ENCODE data around the gene IHH. TPM values are rescaled to one million over a fixed set of nuclear protein-coding genes. Genes with fewer than 3 reads are reported as not detected.

Gene IHH
- total RNA-seq, 2 donors from 2014 or later = 3.2 to 9.6 TPM

DNA sequence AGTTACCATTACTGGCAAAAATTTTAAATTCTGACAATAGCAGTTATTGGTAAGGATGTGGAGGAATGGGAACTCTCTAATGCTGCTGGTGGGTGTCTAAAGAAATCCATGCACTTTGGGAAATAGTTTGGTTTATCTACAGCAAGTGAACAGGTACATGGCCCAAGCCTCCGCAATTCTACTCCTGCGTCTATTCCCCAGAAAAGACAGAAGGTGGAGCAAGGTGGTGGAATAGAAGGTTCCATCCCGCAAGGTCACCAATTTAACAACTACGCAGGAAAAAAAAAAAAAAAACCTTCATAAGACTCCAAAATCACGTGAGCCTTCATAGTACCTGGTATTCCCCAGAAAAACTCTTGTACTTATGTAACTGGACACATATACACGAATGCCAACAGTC lies 25.9 kb downstream of the IHH start:
- H3K9me3 ChIP-seq = no peaks in the 10 kb centered on the region
- intact Hi-C loops (cut with DNase I) = no loop called here
- H3K4me3 ChIP-seq = no peak overlapping the region
- H3K27ac ChIP-seq = no peak overlapping the region
- WGBS = 47% methylated on average over 6 of the region's 6 CpGs
- H3K36me3 ChIP-seq = no peaks in the 10 kb centered on the region
- H3K4me1 ChIP-seq (replicated peaks) = no peaks in the 10 kb centered on the region
- DNase-seq (ENCODE audit: low spot score) = no peak
- no peak for TF ChIP-seq POLR2AphosphoS5 (IDR thresholded peaks at IDR 0.05)
- no peak for TF ChIP-seq POLR2A (IDR thresholded peaks at IDR 0.05)
- TF ChIP-seq, protein P1, sequence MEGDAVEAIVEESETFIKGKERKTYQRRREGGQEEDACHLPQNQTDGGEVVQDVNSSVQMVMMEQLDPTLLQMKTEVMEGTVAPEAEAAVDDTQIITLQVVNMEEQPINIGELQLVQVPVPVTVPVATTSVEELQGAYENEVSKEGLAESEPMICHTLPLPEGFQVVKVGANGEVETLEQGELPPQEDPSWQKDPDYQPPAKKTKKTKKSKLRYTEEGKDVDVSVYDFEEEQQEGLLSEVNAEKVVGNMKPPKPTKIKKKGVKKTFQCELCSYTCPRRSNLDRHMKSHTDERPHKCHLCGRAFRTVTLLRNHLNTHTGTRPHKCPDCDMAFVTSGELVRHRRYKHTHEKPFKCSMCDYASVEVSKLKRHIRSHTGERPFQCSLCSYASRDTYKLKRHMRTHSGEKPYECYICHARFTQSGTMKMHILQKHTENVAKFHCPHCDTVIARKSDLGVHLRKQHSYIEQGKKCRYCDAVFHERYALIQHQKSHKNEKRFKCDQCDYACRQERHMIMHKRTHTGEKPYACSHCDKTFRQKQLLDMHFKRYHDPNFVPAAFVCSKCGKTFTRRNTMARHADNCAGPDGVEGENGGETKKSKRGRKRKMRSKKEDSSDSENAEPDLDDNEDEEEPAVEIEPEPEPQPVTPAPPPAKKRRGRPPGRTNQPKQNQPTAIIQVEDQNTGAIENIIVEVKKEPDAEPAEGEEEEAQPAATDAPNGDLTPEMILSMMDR (IDR thresholded peaks at IDR 0.05) = no peak
- H3K27me3 ChIP-seq (replicated peaks; ENCODE audit: insufficient read depth) = no peaks in the 10 kb centered on the region

DNA sequence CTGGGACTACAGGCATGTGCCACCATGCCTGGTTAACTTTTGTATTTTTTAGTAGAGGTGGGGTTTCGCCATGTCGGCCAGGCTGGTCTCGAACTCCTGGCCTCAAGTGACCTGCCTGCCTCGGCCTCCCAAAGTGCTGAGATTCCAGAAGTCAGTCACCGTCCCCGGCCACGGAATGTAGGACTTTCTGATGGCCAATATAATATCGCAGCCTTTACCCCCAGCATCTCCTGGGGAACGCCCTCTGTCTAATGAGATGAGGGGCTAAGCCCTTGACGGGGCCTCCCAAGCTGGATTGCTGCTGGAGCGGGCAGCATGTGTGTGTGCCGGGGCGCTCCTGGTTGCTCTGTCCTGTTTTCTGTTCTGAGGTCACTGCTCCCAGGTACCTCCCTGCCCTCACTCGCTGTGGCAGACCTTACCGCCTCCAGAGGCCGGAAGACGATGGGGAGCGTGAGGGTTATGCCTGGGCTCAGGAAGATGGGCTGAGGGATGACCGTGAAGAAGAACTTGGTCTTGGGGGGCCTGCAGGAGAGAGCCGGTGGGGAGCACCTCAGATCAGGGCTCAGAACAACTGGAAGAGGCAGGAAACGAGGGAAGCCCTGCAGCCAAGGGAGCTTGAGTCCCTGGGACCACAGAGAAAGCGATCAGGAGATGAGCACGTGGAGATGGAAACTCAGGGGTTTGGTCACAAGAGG lies 28.5 kb downstream of the IHH start:
- Histone ChIP-seq H3K4me3 (no peak overlapping the region), H3K36me3 (no peaks in the 10 kb centered on the region), H3K4me1 (replicated peaks) (no peaks in the 10 kb centered on the region), H3K27me3 (replicated peaks; ENCODE audit: insufficient read depth) (no peaks in the 10 kb centered on the region), H3K9me3 (no peaks in the 10 kb centered on the region), H3K27ac (no peak overlapping the region)
- TF ChIP-seq POLR2AphosphoS5 (IDR thresholded peaks at IDR 0.05) (no peak), POLR2A (IDR thresholded peaks at IDR 0.05) (no peak)
- TF ChIP-seq, protein P1 (IDR thresholded peaks at IDR 0.05) = no peak
- intact Hi-C loops (cut with DNase I) = no loop called here
- DNase-seq (ENCODE audit: low spot score) = no peak
- 79% methylated on average over 23 of the region's 23 CpGs for WGBS

DNA sequence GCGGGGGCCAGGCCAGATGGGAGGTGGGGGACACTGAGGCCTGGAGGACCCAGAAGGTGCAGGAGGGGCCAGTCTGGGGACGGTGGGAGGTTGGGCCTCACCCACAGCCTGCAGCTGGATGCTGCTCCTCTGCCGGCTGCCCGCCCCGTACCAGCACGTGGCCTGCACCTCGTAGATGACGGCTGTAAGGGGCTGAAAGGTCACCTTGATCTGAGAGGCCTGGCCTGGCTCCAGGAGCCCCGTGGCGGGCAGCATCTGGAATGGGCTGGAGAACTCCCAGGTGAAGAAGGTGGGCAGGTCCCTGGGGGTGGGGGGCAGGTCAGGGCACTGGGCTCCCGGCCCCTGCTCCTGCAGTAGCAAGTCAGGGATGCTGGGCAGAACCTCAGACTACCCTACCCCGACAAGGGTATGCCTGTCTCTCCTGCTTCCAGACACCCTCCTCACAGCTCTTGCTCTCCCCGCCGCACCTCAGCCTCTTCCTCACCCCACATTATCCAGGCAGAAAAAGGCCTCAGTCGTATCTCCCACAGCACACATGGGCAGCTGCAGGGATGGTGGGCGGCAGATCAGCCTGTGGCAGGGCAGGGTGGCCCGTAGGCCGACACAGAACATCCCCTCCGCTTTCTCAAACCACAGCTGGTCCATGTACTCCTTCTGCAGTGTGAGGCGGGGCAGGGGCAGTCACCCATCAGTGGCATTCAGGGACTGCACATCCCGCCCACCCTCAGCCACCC lies 29.5 kb downstream of the IHH start:
- H3K4me1 ChIP-seq (replicated peaks) = no peaks in the 10 kb centered on the region
- H3K27me3 ChIP-seq (replicated peaks; ENCODE audit: insufficient read depth) = no peaks in the 10 kb centered on the region
- no peak overlapping the region for H3K4me3 ChIP-seq
- H3K27ac ChIP-seq = no peak overlapping the region
- DNase-seq (ENCODE audit: low spot score) = no peak
- TF ChIP-seq, protein P1 (IDR thresholded peaks at IDR 0.05) = no peak
- TF ChIP-seq POLR2A (IDR thresholded peaks at IDR 0.05) = no peak
- TF ChIP-seq POLR2AphosphoS5 (IDR thresholded peaks at IDR 0.05) = no peak
- intact Hi-C loops (cut with DNase I) = no loop called here
- H3K36me3 ChIP-seq = no peaks in the 10 kb centered on the region
- no peaks in the 10 kb centered on the region for H3K9me3 ChIP-seq
- 73% methylated on average over 20 of the region's 21 CpGs for WGBS

DNA sequence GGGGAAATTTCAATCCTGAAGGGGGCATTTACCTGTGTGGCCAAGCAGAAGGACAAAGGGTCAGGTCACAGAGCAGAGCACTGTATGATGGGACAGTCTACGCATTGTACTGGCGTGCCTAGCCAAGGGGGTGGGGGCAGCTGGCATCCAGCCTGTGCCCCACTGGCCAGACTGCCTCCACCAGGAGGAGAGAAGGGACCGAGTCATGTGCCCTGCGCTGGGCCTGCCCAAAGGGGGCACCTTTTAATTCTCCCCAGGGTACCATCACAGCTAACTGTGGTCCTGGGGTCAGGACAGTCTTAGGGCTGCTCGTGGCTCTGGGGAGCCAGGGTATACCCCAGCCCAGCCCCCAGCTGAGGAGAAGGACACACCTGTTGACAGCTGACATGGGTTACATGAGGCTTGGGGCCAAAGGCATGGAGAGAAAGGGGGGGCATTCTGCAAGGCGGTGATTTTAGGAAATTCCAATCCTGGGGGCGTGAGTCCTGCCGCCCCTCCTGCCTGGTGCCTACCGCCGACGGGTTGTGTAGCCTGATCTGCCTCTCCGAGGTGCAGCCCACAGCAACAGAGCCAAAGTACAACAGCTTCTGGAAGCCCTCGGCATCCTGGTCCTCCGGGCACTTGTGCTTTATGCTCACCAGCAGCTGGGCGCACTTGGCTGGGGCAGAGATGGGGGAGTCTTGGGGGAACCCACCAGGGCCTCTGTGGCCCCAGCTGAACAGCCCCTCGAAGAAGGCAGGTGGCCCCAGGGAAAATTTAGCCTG lies 30.4 kb downstream of the IHH start:
- Histone ChIP-seq H3K27ac (no peak overlapping the region), H3K36me3 (no peaks in the 10 kb centered on the region), H3K27me3 (replicated peaks; ENCODE audit: insufficient read depth) (no peaks in the 10 kb centered on the region), H3K4me1 (replicated peaks) (no peaks in the 10 kb centered on the region), H3K9me3 (no peaks in the 10 kb centered on the region), H3K4me3 (no peak overlapping the region)
- intact Hi-C loops (cut with DNase I) = no loop called here
- WGBS = 76% methylated on average over 16 of the region's 16 CpGs
- no peak for DNase-seq (ENCODE audit: low spot score)
- TF ChIP-seq, protein P1 (IDR thresholded peaks at IDR 0.05) = no peak
- TF ChIP-seq POLR2A (IDR thresholded peaks at IDR 0.05) = no peak
